ENCODE results near the gene DLK1. TPM values are rescaled to one million over a fixed set of nuclear protein-coding genes. Genes with fewer than 3 reads are reported as not detected.

The DLK1 gene
- total RNA-seq, 1 experiment from 2014 or later: 3.3 TPM

DNA sequence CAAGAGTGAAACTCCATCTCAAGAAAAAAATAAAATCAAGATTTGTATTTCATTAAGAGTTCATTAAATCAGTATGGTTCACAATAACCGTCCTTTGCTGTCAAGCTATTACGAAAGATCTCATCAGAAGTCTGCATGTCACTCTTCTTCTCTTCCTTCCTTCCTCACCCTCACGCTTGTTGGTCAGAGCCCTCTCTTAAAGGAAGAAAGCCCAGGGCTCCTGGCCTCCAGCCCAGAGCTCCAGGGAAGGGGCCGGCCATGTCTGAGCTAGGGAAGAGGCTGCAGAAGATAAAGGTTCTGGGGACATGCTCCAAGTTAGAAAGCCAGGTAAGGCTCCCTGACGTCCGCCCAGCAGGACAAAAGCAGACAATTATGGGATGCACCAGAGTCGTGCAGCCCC, 43.1 kb upstream of the DLK1 start (continued):
- TF ChIP-seq, protein P1, sequence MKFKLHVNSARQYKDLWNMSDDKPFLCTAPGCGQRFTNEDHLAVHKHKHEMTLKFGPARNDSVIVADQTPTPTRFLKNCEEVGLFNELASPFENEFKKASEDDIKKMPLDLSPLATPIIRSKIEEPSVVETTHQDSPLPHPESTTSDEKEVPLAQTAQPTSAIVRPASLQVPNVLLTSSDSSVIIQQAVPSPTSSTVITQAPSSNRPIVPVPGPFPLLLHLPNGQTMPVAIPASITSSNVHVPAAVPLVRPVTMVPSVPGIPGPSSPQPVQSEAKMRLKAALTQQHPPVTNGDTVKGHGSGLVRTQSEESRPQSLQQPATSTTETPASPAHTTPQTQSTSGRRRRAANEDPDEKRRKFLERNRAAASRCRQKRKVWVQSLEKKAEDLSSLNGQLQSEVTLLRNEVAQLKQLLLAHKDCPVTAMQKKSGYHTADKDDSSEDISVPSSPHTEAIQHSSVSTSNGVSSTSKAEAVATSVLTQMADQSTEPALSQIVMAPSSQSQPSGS (CRISPR knock-in tag; IDR thresholded peaks at IDR 0.05; ENCODE audit: borderline replicate concordance, low read depth): no peak
- TF ChIP-seq, protein P2, sequence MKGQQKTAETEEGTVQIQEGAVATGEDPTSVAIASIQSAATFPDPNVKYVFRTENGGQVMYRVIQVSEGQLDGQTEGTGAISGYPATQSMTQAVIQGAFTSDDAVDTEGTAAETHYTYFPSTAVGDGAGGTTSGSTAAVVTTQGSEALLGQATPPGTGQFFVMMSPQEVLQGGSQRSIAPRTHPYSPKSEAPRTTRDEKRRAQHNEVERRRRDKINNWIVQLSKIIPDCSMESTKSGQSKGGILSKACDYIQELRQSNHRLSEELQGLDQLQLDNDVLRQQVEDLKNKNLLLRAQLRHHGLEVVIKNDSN (CRISPR knock-in tag; IDR thresholded peaks at IDR 0.05): no peak

DNA sequence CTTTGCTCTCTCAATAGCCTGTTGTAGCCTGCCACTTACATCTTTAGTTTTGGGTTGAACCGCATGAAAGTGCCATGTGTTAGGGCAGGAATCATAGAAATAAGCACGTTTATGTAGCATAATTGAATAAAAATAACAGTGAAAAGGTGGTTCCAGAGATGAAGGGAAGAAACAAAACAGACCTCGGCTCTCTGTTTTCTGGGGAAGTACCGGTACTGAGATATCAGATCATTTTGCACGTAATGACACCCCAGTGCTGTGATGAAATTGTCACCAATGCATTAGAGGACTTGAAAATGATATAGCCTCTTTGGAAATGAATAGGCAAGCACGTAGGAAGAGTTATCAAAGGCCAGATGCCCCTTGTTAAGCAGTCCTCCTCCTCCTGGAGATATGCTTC, 42.5 kb upstream of the DLK1 start:
- DNase-seq (ENCODE audit: low spot score) (no peak), ATAC-seq (no peak)
- TF ChIP-seq, protein P3, sequence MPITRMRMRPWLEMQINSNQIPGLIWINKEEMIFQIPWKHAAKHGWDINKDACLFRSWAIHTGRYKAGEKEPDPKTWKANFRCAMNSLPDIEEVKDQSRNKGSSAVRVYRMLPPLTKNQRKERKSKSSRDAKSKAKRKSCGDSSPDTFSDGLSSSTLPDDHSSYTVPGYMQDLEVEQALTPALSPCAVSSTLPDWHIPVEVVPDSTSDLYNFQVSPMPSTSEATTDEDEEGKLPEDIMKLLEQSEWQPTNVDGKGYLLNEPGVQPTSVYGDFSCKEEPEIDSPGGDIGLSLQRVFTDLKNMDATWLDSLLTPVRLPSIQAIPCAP (CRISPR knock-in tag; IDR thresholded peaks at IDR 0.05): no peak
- ChIA-PET POLR2A (no interaction called here), CTCF (interaction anchor here (1.3 kb wide), 1 partner anchor 27 kb away, joined by 4 read pairs; no protein-coding TSS in a partner anchor)
- Mint-ChIP-seq H3K27me3 (ENCODE audit: low read depth) (no peaks in the 10 kb centered on the region), H3K27ac (no peak overlapping the region), H3K4me1 (peaks cover 3% of the 10 kb centered on the region), H3K36me3 (no peaks in the 10 kb centered on the region), H3K4me3 (no peak overlapping the region), H3K9me3 (peaks cover 4% of the 10 kb centered on the region)

DNA sequence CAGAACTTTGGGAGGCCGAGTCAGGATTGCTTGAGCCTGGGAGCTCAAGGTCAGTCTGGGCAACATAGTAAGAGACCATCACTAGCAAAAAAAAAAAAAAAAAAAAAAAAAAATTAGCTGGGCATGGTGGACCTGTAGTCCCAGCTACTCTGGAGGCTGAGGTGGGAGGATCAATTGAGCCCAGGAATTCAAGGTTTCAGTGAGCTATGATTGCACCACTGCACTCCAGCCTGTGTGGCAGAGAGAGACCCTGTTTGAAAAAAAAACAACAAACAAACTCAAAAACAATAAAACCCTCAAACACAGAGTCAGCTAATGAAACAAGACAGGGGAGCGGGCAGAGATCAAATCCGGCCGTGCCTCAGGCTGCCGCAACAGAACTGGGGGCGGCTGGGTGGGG, 41.7 kb upstream of the DLK1 start:
- Mint-ChIP-seq H3K36me3 (no peaks in the 10 kb centered on the region), H3K4me1 (peaks cover 4% of the 10 kb centered on the region), H3K27me3 (ENCODE audit: low read depth) (no peaks in the 10 kb centered on the region), H3K9me3 (peaks cover 4% of the 10 kb centered on the region), H3K4me3 (no peak overlapping the region), H3K27ac (no peak overlapping the region)
- TF ChIP-seq CBFB (CRISPR knock-in tag; IDR thresholded peaks at IDR 0.05; ENCODE audit: low read depth) (no peak), IRF2 (CRISPR knock-in tag; IDR thresholded peaks at IDR 0.05; ENCODE audit: borderline replicate concordance, low read depth) (no peak), RELA (CRISPR knock-in tag; IDR thresholded peaks at IDR 0.05; ENCODE audit: borderline replicate concordance) (no peak), SOX15 (CRISPR knock-in tag; IDR thresholded peaks at IDR 0.05) (no peak), RORB (CRISPR knock-in tag; IDR thresholded peaks at IDR 0.05) (no peak)
- TF ChIP-seq, protein P4, sequence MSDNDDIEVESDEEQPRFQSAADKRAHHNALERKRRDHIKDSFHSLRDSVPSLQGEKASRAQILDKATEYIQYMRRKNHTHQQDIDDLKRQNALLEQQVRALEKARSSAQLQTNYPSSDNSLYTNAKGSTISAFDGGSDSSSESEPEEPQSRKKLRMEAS (CRISPR knock-in tag; IDR thresholded peaks at IDR 0.05): no peak
- ChIA-PET CTCF (interaction anchor here (0.5 to 1.3 kb wide), 8 partner anchors 11 to 143 kb away, joined by 3 to 6 read pairs (median 3); no protein-coding TSS in a partner anchor), POLR2A (interaction anchor here (0.7 kb wide), 1 partner anchor 28 kb away, joined by 3 read pairs; no protein-coding TSS in a partner anchor)
- ATAC-seq (no peak), DNase-seq (ENCODE audit: low spot score) (no peak)

DNA sequence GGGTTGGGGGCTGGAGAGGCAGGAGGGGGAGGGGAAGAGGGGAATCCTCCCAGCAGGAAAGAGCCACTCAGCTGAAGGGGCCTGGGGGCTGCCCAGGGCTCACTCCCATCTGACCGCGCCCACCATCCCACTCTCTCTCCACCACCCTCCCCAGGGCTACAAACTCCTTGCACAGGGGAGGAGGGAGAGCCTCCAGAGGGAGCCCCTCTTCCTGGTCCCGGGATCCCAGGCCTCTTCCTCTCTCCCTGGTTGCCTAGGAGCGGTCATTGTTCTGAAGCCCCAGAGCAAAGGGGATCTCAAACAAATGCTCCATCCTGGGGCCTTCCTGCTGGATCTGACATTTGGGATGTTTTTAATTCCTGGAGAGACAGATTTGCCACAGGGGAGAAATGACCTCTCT, 39.8 kb upstream of the DLK1 start:
- Mint-ChIP-seq H3K27me3 (ENCODE audit: low read depth) (no peaks in the 10 kb centered on the region), H3K4me1 (peaks cover 4% of the 10 kb centered on the region), H3K9me3 (peaks cover 4% of the 10 kb centered on the region), H3K36me3 (no peaks in the 10 kb centered on the region), H3K27ac (no peak overlapping the region), H3K4me3 (no peak overlapping the region)
- peak; percentile 64; the same call in 1 of the 2 replicates for TF ChIP-seq ZNF263 (CRISPR knock-in tag; IDR thresholded peaks at IDR 0.05; ENCODE audit: low read depth)
- TF ChIP-seq EMX1 (CRISPR knock-in tag; IDR thresholded peaks at IDR 0.05): no peak
- no peak for DNase-seq (ENCODE audit: low spot score)
- ChIA-PET CTCF (no interaction called here), POLR2A (no interaction called here)
- ATAC-seq: no peak; the same call in 1 of the 2 replicates

DNA sequence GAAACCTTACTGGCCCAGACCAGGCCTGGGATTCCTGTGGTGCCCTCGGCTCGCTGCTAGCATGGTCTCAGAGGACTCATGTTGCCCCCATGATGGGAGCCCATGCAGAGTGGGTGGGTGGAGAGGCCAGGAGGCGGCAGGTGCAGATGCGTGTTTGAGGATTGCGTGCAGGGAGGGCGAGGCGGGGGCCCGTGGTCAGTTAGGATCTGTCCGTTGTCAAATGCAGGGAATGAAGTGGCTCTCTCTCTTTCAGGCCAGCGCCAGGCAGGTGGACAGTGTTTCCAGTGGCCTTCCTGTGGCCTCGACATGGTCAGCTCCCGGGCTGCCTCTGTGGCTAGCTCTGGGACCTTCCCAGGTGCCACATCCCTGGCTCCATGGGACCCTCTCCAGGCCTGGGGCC, 39.3 kb upstream of the DLK1 start:
- no peak for ATAC-seq
- CTCF ChIA-PET: no interaction called here
- POLR2A ChIA-PET: no interaction called here
- TF ChIP-seq NFE2L1 (CRISPR knock-in tag; IDR thresholded peaks at IDR 0.05) (no peak), KAT7 (CRISPR knock-in tag; IDR thresholded peaks at IDR 0.05; ENCODE audit: borderline replicate concordance) (no peak), ZNF671 (CRISPR knock-in tag; IDR thresholded peaks at IDR 0.05) (no peak), EMX1 (CRISPR knock-in tag; IDR thresholded peaks at IDR 0.05) (no peak), NFATC4 (CRISPR knock-in tag; IDR thresholded peaks at IDR 0.05) (no peak), TCF7 (CRISPR knock-in tag; IDR thresholded peaks at IDR 0.05; ENCODE audit: low read depth) (no peak), ZNF317 (CRISPR knock-in tag; IDR thresholded peaks at IDR 0.05; ENCODE audit: borderline replicate concordance, low read depth) (no peak)
- TF ChIP-seq, protein P5, sequence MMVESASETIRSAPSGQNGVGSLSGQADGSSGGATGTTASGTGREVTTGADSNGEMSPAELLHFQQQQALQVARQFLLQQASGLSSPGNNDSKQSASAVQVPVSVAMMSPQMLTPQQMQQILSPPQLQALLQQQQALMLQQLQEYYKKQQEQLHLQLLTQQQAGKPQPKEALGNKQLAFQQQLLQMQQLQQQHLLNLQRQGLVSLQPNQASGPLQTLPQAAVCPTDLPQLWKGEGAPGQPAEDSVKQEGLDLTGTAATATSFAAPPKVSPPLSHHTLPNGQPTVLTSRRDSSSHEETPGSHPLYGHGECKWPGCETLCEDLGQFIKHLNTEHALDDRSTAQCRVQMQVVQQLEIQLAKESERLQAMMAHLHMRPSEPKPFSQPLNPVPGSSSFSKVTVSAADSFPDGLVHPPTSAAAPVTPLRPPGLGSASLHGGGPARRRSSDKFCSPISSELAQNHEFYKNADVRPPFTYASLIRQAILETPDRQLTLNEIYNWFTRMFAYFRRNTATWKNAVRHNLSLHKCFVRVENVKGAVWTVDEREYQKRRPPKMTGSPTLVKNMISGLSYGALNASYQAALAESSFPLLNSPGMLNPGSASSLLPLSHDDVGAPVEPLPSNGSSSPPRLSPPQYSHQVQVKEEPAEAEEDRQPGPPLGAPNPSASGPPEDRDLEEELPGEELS (CRISPR knock-in tag; IDR thresholded peaks at IDR 0.05): no peak
- no peaks in the 10 kb centered on the region for H3K27me3 Mint-ChIP-seq (ENCODE audit: low read depth)
- H3K36me3 Mint-ChIP-seq: no peaks in the 10 kb centered on the region
- H3K27ac Mint-ChIP-seq: no peak overlapping the region
- H3K4me1 Mint-ChIP-seq: peaks cover 4% of the 10 kb centered on the region
- H3K9me3 Mint-ChIP-seq: peaks cover 4% of the 10 kb centered on the region
- no peak overlapping the region for H3K4me3 Mint-ChIP-seq
- DNase-seq (ENCODE audit: low spot score): no peak
